H1 (cell line): Measurements from ENCODE around the gene BRICD5. TPM values are rescaled to one million over a fixed set of nuclear protein-coding genes. Genes with fewer than 3 reads are reported as not detected.

Experiments used
- CTCF ChIA-PET: fragments of 300-600 bp; sonication (Branson Sonifier 250); formaldehyde crosslinking; loops from one replicate; lab custom pipeline; 2021; ENCODE audit not compliant: partially characterized antibody; lab: Charles Lee
- POLR2A ChIA-PET: fragments of 300-600 bp; sonication (Branson Sonifier 250); formaldehyde crosslinking; loops from one replicate; lab custom pipeline; 2021; ENCODE audit warnings: inconsistent platforms; ENCODE audit not compliant: partially characterized antibody; lab: Charles Lee
- DNase-seq, 2 experiments: peaks; one replicate each; pipeline versions ENCODE4 v3.0.0 to v3.0.0-alpha.2; 2010 to 2022; ENCODE audit warnings: low spot score in 2 of 2, low read depth in 1 of 2, mixed read lengths in 1 of 2
- FAIRE-seq: peaks from 2 replicates; lab custom pipeline; 2011; peaks lifted over from hg19 to GRCh38; lab: Jason Lieb, UNC
- H2AFZ ChIP-seq: 2 replicates; pipeline ENCODE4 v1.8.1; 2012; ENCODE audit warnings: low read length, inconsistent platforms
- H2AK5ac ChIP-seq: 2 replicates; pipeline ENCODE4 v1.6.1; 2013; ENCODE audit warnings: low read depth, low read length
- H2BK120ac ChIP-seq: replicated peaks from 2 replicates; pipeline ENCODE3; 2013; ENCODE audit warnings: low read depth, low read length, inconsistent platforms
- H2BK12ac ChIP-seq: 2 replicates; pipeline ENCODE4 v1.6.1; 2013; ENCODE audit warnings: low read depth, low read length
- H2BK15ac ChIP-seq: 2 replicates; pipeline ENCODE4 v1.6.1; 2013; ENCODE audit warnings: low read length
- H2BK20ac ChIP-seq: 2 replicates; pipeline ENCODE4 v1.6.1; 2013; ENCODE audit warnings: low read length
- H2BK5ac ChIP-seq: 2 replicates; pipeline ENCODE4 v1.6.1; 2013; ENCODE audit warnings: low read depth, low read length
- H3K14ac ChIP-seq: 2 replicates; pipeline ENCODE4 v1.6.1; 2013; ENCODE audit warnings: inconsistent platforms; ENCODE audit not compliant: insufficient read length
- H3K18ac ChIP-seq: 2 replicates; pipeline ENCODE4 v1.6.1; 2013; ENCODE audit warnings: low read length; ENCODE audit errors: extremely low read depth
- H3K23ac ChIP-seq: 2 replicates; pipeline ENCODE4 v1.6.1; 2013; ENCODE audit warnings: inconsistent platforms; ENCODE audit not compliant: insufficient read length
- H3K23me2 ChIP-seq: 2 replicates; pipeline ENCODE4 v1.6.1; 2013; ENCODE audit warnings: low read depth, low read length
- H3K27ac ChIP-seq: 2 replicates; pipeline ENCODE4 v1.6.1; 2011; ENCODE audit warnings: low read depth, low read length, inconsistent platforms
- H3K27me3 ChIP-seq, 4 experiments: replicated peaks in 1 of 4; 1 replicate in 1 of 4; 2 replicates in 3 of 4; pipeline versions ENCODE4 v1.6.1 to v1.8.1; 2011 to 2013; ENCODE audit warnings: low read length in 3 of 4, mild to moderate bottlenecking in 3 of 4, inconsistent platforms in 2 of 4, mixed read lengths in 2 of 4, moderate library complexity in 1 of 4; ENCODE audit not compliant: control insufficient read depth in 3 of 4, insufficient read depth in 3 of 4; ENCODE audit errors: extremely low read depth in 1 of 4
- H3K36me3 ChIP-seq, 4 experiments: 2 replicates each; pipeline versions ENCODE4 v1.6.1 to v1.8.1; 2011 to 2013; ENCODE audit warnings: mild to moderate bottlenecking in 4 of 4, low read length in 3 of 4, moderate library complexity in 2 of 4, control low read depth in 1 of 4, inconsistent platforms in 1 of 4; ENCODE audit not compliant: insufficient read depth in 4 of 4, control insufficient read depth in 2 of 4
- H3K4ac ChIP-seq: replicated peaks from 2 replicates; pipeline ENCODE3; 2013; ENCODE audit warnings: low read length, low read depth, mixed read lengths, inconsistent platforms; ENCODE audit not compliant: insufficient read length
- H3K4me1 ChIP-seq, 4 experiments: replicated peaks in 1 of 4; 1 replicate in 1 of 4; 2 replicates in 3 of 4; pipeline versions ENCODE4 v1.6.1 to v1.8.1; 2011 to 2013; ENCODE audit warnings: low read length in 3 of 4, inconsistent platforms in 2 of 4, mixed read lengths in 1 of 4; ENCODE audit not compliant: insufficient read depth in 4 of 4, control insufficient read depth in 3 of 4
- H3K4me2 ChIP-seq, 2 experiments: 2 replicates each; pipeline versions ENCODE4 v1.6.1 to v1.8.1; 2011 to 2013; ENCODE audit warnings: low read depth in 2 of 2, low read length in 2 of 2, control low read depth in 1 of 2, inconsistent platforms in 1 of 2, mild to moderate bottlenecking in 1 of 2; ENCODE audit not compliant: insufficient read depth in 1 of 2
- H3K4me3 ChIP-seq, 4 experiments: fragments of 200-600, 300-600 bp in 1 of 4; sonication (generic), shearing (Covaris generic), sonication (Bioruptor Twin) in 1 of 4; 2 replicates each; pipeline versions ENCODE4 v1.5.1 to v1.8.1; 2011 to 2016; ENCODE audit warnings: low read length in 4 of 4, low read depth in 3 of 4, control low read depth in 2 of 4, inconsistent platforms in 2 of 4, mild to moderate bottlenecking in 2 of 4, mixed read lengths in 1 of 4, moderate library complexity in 1 of 4; ENCODE audit not compliant: insufficient read depth in 2 of 4; ENCODE audit errors: extremely low read depth in 1 of 4
- H3K56ac ChIP-seq: replicated peaks from 2 replicates; pipeline ENCODE3; 2013; ENCODE audit warnings: low read depth, mild to moderate bottlenecking, mixed read lengths, low read length, inconsistent platforms; ENCODE audit not compliant: insufficient read length
- H3K79me1 ChIP-seq: 2 replicates; pipeline ENCODE4 v1.6.1; 2013; ENCODE audit warnings: low read depth, low read length, control low read depth
- H3K79me2 ChIP-seq, 2 experiments: 2 replicates each; pipeline versions ENCODE4 v1.6.1 to v1.8.1; 2012 to 2013; ENCODE audit warnings: low read length in 2 of 2, mild to moderate bottlenecking in 2 of 2, inconsistent platforms in 1 of 2; ENCODE audit not compliant: insufficient read depth in 2 of 2, control insufficient read depth in 1 of 2
- H3K9ac ChIP-seq, 4 experiments: replicated peaks in 1 of 4; 1 replicate in 1 of 4; 2 replicates in 3 of 4; pipeline versions ENCODE4 v1.6.1 to v1.8.1; 2011 to 2013; ENCODE audit warnings: low read depth in 3 of 4, low read length in 3 of 4, control low read depth in 2 of 4, mild to moderate bottlenecking in 2 of 4, moderate library complexity in 2 of 4, inconsistent platforms in 1 of 4; ENCODE audit errors: extremely low read depth in 1 of 4
- H3K9me3 ChIP-seq, 2 experiments: 2 replicates each; pipeline versions ENCODE4 v1.6.1 to v1.8.1; 2012 to 2013; ENCODE audit warnings: mild to moderate bottlenecking in 2 of 2, moderate library complexity in 2 of 2, control low read depth in 1 of 2, inconsistent platforms in 1 of 2, low read depth in 1 of 2, low read length in 1 of 2, mixed read lengths in 1 of 2; ENCODE audit not compliant: insufficient read depth in 2 of 2
- H4K20me1 ChIP-seq, 2 experiments: replicated peaks in 1 of 2; 2 replicates each; pipeline versions ENCODE3 to v1.8.1; 2011 to 2013; ENCODE audit warnings: inconsistent platforms in 2 of 2, low read length in 2 of 2, mild to moderate bottlenecking in 1 of 2; ENCODE audit not compliant: insufficient read depth in 2 of 2, control insufficient read depth in 1 of 2
- H4K5ac ChIP-seq: 2 replicates; pipeline ENCODE4 v1.6.1; 2013; ENCODE audit warnings: low read length, low read depth, mixed read lengths, inconsistent platforms; ENCODE audit not compliant: insufficient read length
- H4K8ac ChIP-seq: 2 replicates; pipeline ENCODE4 v1.8.0; 2013; ENCODE audit warnings: mild to moderate bottlenecking, moderate library complexity, low read length, inconsistent platforms; ENCODE audit not compliant: insufficient read depth; ENCODE audit errors: extremely low read depth
- H4K91ac ChIP-seq: replicated peaks from 2 replicates; pipeline ENCODE3; 2013; ENCODE audit warnings: low read length, mixed read lengths, inconsistent platforms; ENCODE audit not compliant: insufficient read length
- PHF8 ChIP-seq: fragments of 200-600 bp; sonication (generic); conservative IDR thresholded peaks from 2 replicates; pipeline ENCODE4 v1.7.1; 2012; ENCODE audit warnings: low read depth, mild to moderate bottlenecking, inconsistent platforms, low read length, moderate library complexity
- POLR2AphosphoS5 ChIP-seq: IDR thresholded peaks from 2 replicates; pipeline ENCODE4 v1.6.1; 2011; ENCODE audit warnings: low read depth, low read length
- WGBS, 2 experiments: shearing (Covaris generic) in 1 of 2; methylation state at CpG; one replicate each; pipeline versions ENCODE4 v1.1.6 to v1.1.7; 2013 to 2015; ENCODE audit warnings: low lambda C conversion rate in 2 of 2, mixed read lengths in 2 of 2, inconsistent platforms in 1 of 2, low coverage in 1 of 2, missing lambda C conversion rate in 1 of 2; ENCODE audit not compliant: insufficient replicate concordance in 2 of 2, insufficient coverage in 1 of 2, insufficient read length in 1 of 2; ENCODE audit errors: extremely low coverage in 1 of 2, missing lambda C conversion rate in 1 of 2; 5-methylcytosine and 5-hydroxymethylcytosine counted together
- polyA plus RNA-seq, 7 experiments: library from polyadenylated mRNA; depleted of rRNA in 3 of 7; stranded (reverse) in 5 of 7; unstranded in 2 of 7; fragments of >200 nt in 5 of 7; fragments of 200-250 nt in 2 of 7; gene quantifications; 1 replicate in 5 of 7; 2 replicates in 1 of 7; 4 replicates in 1 of 7; pipeline versions ENCODE4 v1.2.1 to v1.2.3, GENCODE V29; 2011 to 2013; ENCODE audit warnings: missing spikeins in 2 of 7, mixed read lengths in 2 of 7
- total RNA-seq: library from RNA; stranded (reverse); fragmentation: NEBNext Ultra II Directional; extraction: Animal tissue kit (Norgen Biotek cat#: 25700); gene quantifications from 2 replicates; pipeline ENCODE4 v1.2.1, GENCODE V29; 2021

Gene BRICD5
- total and polyA plus RNA-seq, 2 of the 8 experiments (the other 6 are each of a cell fraction or from before 2014, with no cell fraction given): 8.5 to 14.2 TPM

- no peak overlapping the region for H3K23ac ChIP-seq
- H4K91ac ChIP-seq: no peak overlapping the region
- H3K79me2 ChIP-seq: peaks cover 0 to 29% of the 10 kb centered on the region in 2 experiments; a peak in 2 of 4 replicates
- H3K18ac ChIP-seq: no peak overlapping the region
- no peak overlapping the region for H2AFZ ChIP-seq
- no peaks in the 10 kb centered on the region for H3K9me3 ChIP-seq
- TF ChIP-seq POLR2AphosphoS5 (peak; percentile 23), PHF8 (no peak)
- WGBS, 2 experiments: 91% methylated on average over 10 of the region's 11 CpGs; no CpG with 5 or more reads in 1 of the 2 experiments
- no peak overlapping the region for H3K4me3 ChIP-seq
- no peaks in the 10 kb centered on the region for H3K27me3 ChIP-seq
- H3K27ac ChIP-seq: no peak overlapping the region
- CTCF ChIA-PET: interaction anchor here (1.1 to 2.6 kb wide), 7 partner anchors 10 to 174 kb away, joined by 3 to 10 read pairs (median 4); no protein-coding TSS in a partner anchor
- H3K23me2 ChIP-seq: peaks cover 5% of the 10 kb centered on the region; the same call in 1 of the 2 replicates
- no peak overlapping the region for H2AK5ac ChIP-seq
- POLR2A ChIA-PET: interaction anchor here (0.6 to 13.9 kb wide), 11 partner anchors 13 to 262 kb away, joined by 3 to 228 read pairs (median 9); partner anchors contain the start of genes DNASE1L2, E4F1, RNPS1 and TRAF7
- no peak overlapping the region for H3K14ac ChIP-seq
- H4K5ac ChIP-seq: no peak overlapping the region
- no peak overlapping the region for H4K8ac ChIP-seq
- no peak for DNase-seq
- no peak overlapping the region for H2BK20ac ChIP-seq
- H3K9ac ChIP-seq: no peak overlapping the region
- H2BK12ac ChIP-seq: no peak overlapping the region
- H2BK15ac ChIP-seq: no peak overlapping the region
- peaks cover 15 to 18% of the 10 kb centered on the region in 2 experiments for H4K20me1 ChIP-seq
- H3K4me2 ChIP-seq: no peak overlapping the region
- H3K56ac ChIP-seq: no peak overlapping the region
- peaks cover 27 to 61% (median 47%) of the 10 kb centered on the region in 4 experiments for H3K36me3 ChIP-seq
- no peak for FAIRE-seq
- no peak overlapping the region for H3K4ac ChIP-seq
- H3K4me1 ChIP-seq: peaks cover 4 to 6% (median 5%) of the 10 kb centered on the region in 4 experiments; a peak in 6 of 7 replicates
- H3K79me1 ChIP-seq: peaks cover 8% of the 10 kb centered on the region; the same call in 1 of the 2 replicates
- no peak overlapping the region; the same call in 1 of the 2 replicates for H2BK5ac ChIP-seq
- no peak overlapping the region for H2BK120ac ChIP-seq
Measured at GRCh38 chr16:2253293-2253692, 42.6 kb upstream of the BRICD5 start.
